GM12874 (cell line): ENCODE data around the gene CMBL.

ENCODE experiments used
- CTCF ChIP-seq: IDR thresholded peaks from 2 replicates; pipeline ENCODE4 v1.5.1; 2011; ENCODE audit warnings: low read depth, mild to moderate bottlenecking, control low read depth, low read length, moderate library complexity; ENCODE audit not compliant: insufficient read depth

The CMBL gene

GRCh38 chr5:10279328-10279727 lies 28.4 kb downstream of the CMBL start:
- TF ChIP-seq CTCF: no peak

GRCh38 chr5:10278658-10279279 lies 28.9 kb downstream of the CMBL start:
- TF ChIP-seq CTCF: no peak

GRCh38 chr5:10277773-10278630 lies 29.7 kb downstream of the CMBL start:
- TF ChIP-seq CTCF: no peak

- no peak for TF ChIP-seq CTCF
These were observed 31.0 kb downstream of the CMBL start for GRCh38 chr5:10276691-10277090.

- TF ChIP-seq CTCF: no peak
These were observed 31.7 kb downstream of the CMBL start for GRCh38 chr5:10275991-10276390.

GRCh38 chr5:10275460-10275859 lies 32.2 kb downstream of the CMBL start:
- no peak for TF ChIP-seq CTCF

- no peak for TF ChIP-seq CTCF
These were observed 35.4 kb downstream of the CMBL start for GRCh38 chr5:10272053-10272874.
